HL-60 (cell line): Measurements from ENCODE around the gene CTSC.

Source experiments
- DNase-seq, 2 experiments: peaks; one replicate each; pipeline ENCODE4 v3.0.0-alpha.2; 2010 to 2020; ENCODE audit warnings: low read depth in 1 of 2, low spot score in 1 of 2
- H3K27ac ChIP-seq: fragments of 250-450 bp; sonication (Bioruptor Pico); replicated peaks from 2 replicates; pipeline ENCODE4 v1.5.1; 2020; ENCODE audit warnings: mild to moderate bottlenecking, moderate library complexity
- H3K27me3 ChIP-seq: fragments of 250-450 bp; sonication (Bioruptor Pico); 2 replicates; pipeline ENCODE4 v1.5.1; 2021; ENCODE audit warnings: mild to moderate bottlenecking, moderate library complexity; ENCODE audit not compliant: insufficient read depth, poor library complexity, severe bottlenecking
- H3K4me3 ChIP-seq: replicated peaks from 2 replicates; pipeline ENCODE4 v1.5.1; 2011; ENCODE audit warnings: mild to moderate bottlenecking, control low read depth, low read length; ENCODE audit not compliant: insufficient read depth
- GABPA ChIP-seq: IDR thresholded peaks from 2 replicates; pipeline ENCODE4 v1.6.1; 2012; ENCODE audit warnings: low read depth
- POLR2AphosphoS5 ChIP-seq: IDR thresholded peaks from 2 replicates; pipeline ENCODE4 v1.6.1; 2012; ENCODE audit warnings: low read depth
- REST ChIP-seq: IDR thresholded peaks from 2 replicates; pipeline ENCODE4 v1.6.1; 2012; ENCODE audit warnings: low read depth; ENCODE audit not compliant: insufficient replicate concordance
- SPI1 ChIP-seq: IDR thresholded peaks from 2 replicates; pipeline ENCODE4 v1.6.1; 2012; ENCODE audit warnings: low read depth, mild to moderate bottlenecking, borderline replicate concordance
- TF ChIP-seq, protein P1 (sequence below): IDR thresholded peaks from one replicate; pipeline ENCODE4 v1.5.1; 2011; ENCODE audit warnings: low read length, control low read depth, inconsistent platforms; ENCODE audit not compliant: insufficient read depth

CTSC gene

GRCh38 chr11:88367310-88367709, 29.8 kb upstream of the CTSC start:
- Histone ChIP-seq H3K27me3 (no peaks in the 10 kb centered on the region), H3K4me3 (no peak overlapping the region)
- TF ChIP-seq SPI1, result no peak
- TF ChIP-seq, protein P1, sequence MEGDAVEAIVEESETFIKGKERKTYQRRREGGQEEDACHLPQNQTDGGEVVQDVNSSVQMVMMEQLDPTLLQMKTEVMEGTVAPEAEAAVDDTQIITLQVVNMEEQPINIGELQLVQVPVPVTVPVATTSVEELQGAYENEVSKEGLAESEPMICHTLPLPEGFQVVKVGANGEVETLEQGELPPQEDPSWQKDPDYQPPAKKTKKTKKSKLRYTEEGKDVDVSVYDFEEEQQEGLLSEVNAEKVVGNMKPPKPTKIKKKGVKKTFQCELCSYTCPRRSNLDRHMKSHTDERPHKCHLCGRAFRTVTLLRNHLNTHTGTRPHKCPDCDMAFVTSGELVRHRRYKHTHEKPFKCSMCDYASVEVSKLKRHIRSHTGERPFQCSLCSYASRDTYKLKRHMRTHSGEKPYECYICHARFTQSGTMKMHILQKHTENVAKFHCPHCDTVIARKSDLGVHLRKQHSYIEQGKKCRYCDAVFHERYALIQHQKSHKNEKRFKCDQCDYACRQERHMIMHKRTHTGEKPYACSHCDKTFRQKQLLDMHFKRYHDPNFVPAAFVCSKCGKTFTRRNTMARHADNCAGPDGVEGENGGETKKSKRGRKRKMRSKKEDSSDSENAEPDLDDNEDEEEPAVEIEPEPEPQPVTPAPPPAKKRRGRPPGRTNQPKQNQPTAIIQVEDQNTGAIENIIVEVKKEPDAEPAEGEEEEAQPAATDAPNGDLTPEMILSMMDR, result no peak
- no peak for TF ChIP-seq POLR2AphosphoS5
- no peak for TF ChIP-seq REST
- no peak for TF ChIP-seq GABPA

GRCh38 chr11:88363648-88364065, 26.1 kb upstream of the CTSC start:
- Histone ChIP-seq H3K27me3 (no peaks in the 10 kb centered on the region), H3K27ac (peak overlapping the region; percentile 5; the same call in 1 of the 2 replicates), H3K4me3 (no peak overlapping the region)
- TF ChIP-seq, protein P1, result no peak
- TF ChIP-seq GABPA (no peak), REST (no peak)
- DNase-seq, result peak in 1 of 2 experiments; percentile 67

More at GRCh38 chr11:88367310-88367709, 29.8 kb upstream of the CTSC start:
- no peak for DNase-seq
- no peak overlapping the region for H3K27ac ChIP-seq

GRCh38 chr11:88363004-88363403, 25.5 kb upstream of the CTSC start:
- no peak for DNase-seq
- Histone ChIP-seq H3K4me3 (no peak overlapping the region), H3K27ac (no peak overlapping the region), H3K27me3 (no peaks in the 10 kb centered on the region)
- no peak for TF ChIP-seq REST
- TF ChIP-seq, protein P1, result no peak
- no peak for TF ChIP-seq SPI1
- no peak for TF ChIP-seq POLR2AphosphoS5
- TF ChIP-seq GABPA, result no peak
